CD4-positive, alpha-beta T cell treated with Interleukin-6 for 4 hours (primary cell): ENCODE results near the gene PTPRK.

Experiments
- DNase-seq: peaks from one replicate; pipeline ENCODE4 v3.0.0-alpha.2; 2020; ENCODE audit warnings: mixed read lengths

PTPRK gene

GRCh38 chr6:128171182-128171581 lies 349.2 kb downstream of the PTPRK start:
- no peak for DNase-seq

GRCh38 chr6:128168244-128168643 lies 352.2 kb downstream of the PTPRK start:
- no peak for DNase-seq

- no peak for DNase-seq
These were observed 352.8 kb downstream of the PTPRK start for GRCh38 chr6:128167552-128167951.

- DNase-seq = no peak
These were observed 356.1 kb downstream of the PTPRK start for GRCh38 chr6:128164254-128164653.

GRCh38 chr6:128162423-128162822 lies 358.0 kb downstream of the PTPRK start:
- no peak for DNase-seq

GRCh38 chr6:128161839-128162238 lies 358.6 kb downstream of the PTPRK start:
- no peak for DNase-seq

- no peak for DNase-seq
These were observed 359.1 kb downstream of the PTPRK start for GRCh38 chr6:128161263-128161662.

- DNase-seq = no peak
These were observed 361.9 kb downstream of the PTPRK start for GRCh38 chr6:128158496-128158895.

- DNase-seq = no peak
These were observed 363.9 kb downstream of the PTPRK start for GRCh38 chr6:128156321-128157111.

- no peak for DNase-seq
These were observed 364.6 kb downstream of the PTPRK start for GRCh38 chr6:128155826-128156225.

- DNase-seq = no peak
These were observed 367.8 kb downstream of the PTPRK start for GRCh38 chr6:128152551-128152950.

- no peak for DNase-seq
These were observed 370.0 kb downstream of the PTPRK start for GRCh38 chr6:128150376-128150775.

- DNase-seq = no peak
These were observed 370.6 kb downstream of the PTPRK start for GRCh38 chr6:128149796-128150195.

- DNase-seq = no peak
These were observed 376.1 kb downstream of the PTPRK start for GRCh38 chr6:128144320-128144719.

GRCh38 chr6:128141932-128142331 lies 378.5 kb downstream of the PTPRK start:
- DNase-seq = no peak

- no peak for DNase-seq
These were observed 380.9 kb downstream of the PTPRK start for GRCh38 chr6:128139519-128139918.

- DNase-seq = no peak
These were observed 381.7 kb downstream of the PTPRK start for GRCh38 chr6:128138694-128139093.

GRCh38 chr6:128135325-128135724 lies 385.1 kb downstream of the PTPRK start:
- no peak for DNase-seq

GRCh38 chr6:128131566-128131965 lies 388.8 kb downstream of the PTPRK start:
- DNase-seq = no peak

GRCh38 chr6:128131036-128131435 lies 389.4 kb downstream of the PTPRK start:
- DNase-seq = no peak

- no peak for DNase-seq
These were observed 390.7 kb downstream of the PTPRK start for GRCh38 chr6:128129679-128130078.

GRCh38 chr6:128127650-128128049 lies 392.7 kb downstream of the PTPRK start:
- DNase-seq = no peak

GRCh38 chr6:128124713-128125112 lies 395.7 kb downstream of the PTPRK start:
- DNase-seq = no peak

- DNase-seq = no peak
These were observed 398.8 kb downstream of the PTPRK start for GRCh38 chr6:128121610-128122009.

- DNase-seq = no peak
These were observed 399.2 kb downstream of the PTPRK start for GRCh38 chr6:128121190-128121589.
